Measurements from ENCODE around the gene MOSMO.

GRCh38 chr16:21991621-21992020 lies 16.3 kb upstream of the MOSMO start:
- TF ChIP-seq CTCF (IDR thresholded peaks at IDR 0.05; ENCODE audit: low read depth, low read length) (no peak), EZH2phosphoT487 (IDR thresholded peaks at IDR 0.05; ENCODE audit: low read depth) (no peak)
